Activated CD4-positive, alpha-beta T cell treated with anti-CD3 and anti-CD28 coated beads, Interleukin-2, amount 10 ng/mL, durations not matched to agents 24 days and 14 days (primary cell): ENCODE measurements around the gene GPC5. TPM values are rescaled to one million over a fixed set of nuclear protein-coding genes. Genes with fewer than 3 reads are reported as not detected.
"Not testable (repeated sequence)": the region's sequence is repeated elsewhere in the genome, so short reads cannot be mapped to it uniquely, and the experiment has no call there.

Experiments used
- DNase-seq: peaks from one replicate; pipeline ENCODE4 v3.0.0; 2022
- H3K27ac Mint-ChIP-seq: one replicate; pipeline ENCODE4 v1.8.0; 2022; ENCODE audit warnings: mild to moderate bottlenecking, mixed read lengths
- H3K27me3 Mint-ChIP-seq: one replicate; pipeline ENCODE4 v1.8.0; 2022; ENCODE audit warnings: mixed read lengths
- H3K36me3 Mint-ChIP-seq: one replicate; pipeline ENCODE4 v1.8.0; 2022; ENCODE audit warnings: low read depth, mild to moderate bottlenecking, mixed read lengths
- H3K4me1 Mint-ChIP-seq: one replicate; pipeline ENCODE4 v1.8.0; 2021; ENCODE audit warnings: mixed read lengths
- H3K4me3 Mint-ChIP-seq: one replicate; pipeline ENCODE4 v1.8.0; 2022; ENCODE audit warnings: mild to moderate bottlenecking, moderate library complexity, mixed read lengths
- H3K9me3 Mint-ChIP-seq: one replicate; pipeline ENCODE4 v1.8.0; 2021; ENCODE audit warnings: mixed read lengths
- intact Hi-C: fragments of 100-400 bp; cut with micrococcal nuclease; formaldehyde crosslinking; loops from one replicate; pipeline ENCODE4 v1.15.1; 2023
- total RNA-seq: library from RNA; stranded (reverse); gene quantifications from 2 replicates; pipeline ENCODE4 v1.2.3, GENCODE V29; 2022

Gene GPC5
- 0.07 TPM in 1 of 2 replicates, not detected in the other for total RNA-seq

DNA sequence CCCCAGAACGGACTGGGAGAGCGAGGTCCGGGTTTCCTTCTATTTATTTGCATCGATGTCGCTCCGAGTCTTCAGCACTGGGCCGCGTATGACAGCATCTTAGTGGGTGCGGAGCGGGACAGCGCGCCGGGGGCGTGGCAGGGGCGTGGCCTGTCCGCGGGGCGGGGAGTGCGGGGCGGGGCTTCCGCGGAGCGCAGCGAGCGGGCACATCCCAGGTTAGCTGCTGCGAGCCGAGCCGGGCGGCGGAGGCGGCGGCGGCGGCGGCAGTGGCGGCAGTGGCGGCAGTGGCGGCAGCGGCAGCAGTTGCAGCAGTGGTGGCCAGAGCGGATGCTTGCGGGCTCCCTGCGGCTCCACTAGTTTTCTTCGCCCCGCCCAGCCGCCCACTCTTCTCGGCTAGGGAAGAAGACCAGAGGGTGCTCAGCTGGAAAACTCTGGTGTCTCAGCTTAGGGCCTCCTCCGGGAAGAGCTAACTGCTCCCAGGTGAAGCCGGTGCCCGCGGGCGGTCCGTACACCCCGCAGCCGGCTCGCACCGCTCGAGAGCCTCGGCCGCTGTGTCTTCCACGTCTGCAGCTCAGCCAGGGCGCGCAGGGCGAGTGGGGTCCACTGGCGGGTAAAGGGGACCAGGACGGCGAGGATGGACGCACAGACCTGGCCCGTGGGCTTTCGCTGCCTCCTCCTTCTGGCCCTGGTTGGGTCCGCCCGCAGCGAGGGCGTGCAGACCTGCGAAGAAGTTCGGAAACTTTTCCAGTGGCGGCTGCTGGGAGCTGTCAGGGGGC, at the start of gene GPC5:
Gene GPC5 (plus strand): TSS at position 209 of the 776 bp plus-strand sequence.
- Mint-ChIP-seq H3K27ac (no peak within 1 kb of the TSS), H3K9me3 (no peaks in the 10 kb centered on the region), H3K36me3 (no peaks in the 10 kb centered on the region), H3K27me3 (peaks cover 77% of the 10 kb centered on the region), H3K4me3 (peak within 1 kb of the TSS; percentile 75), H3K4me1 (peaks cover 6% of the 10 kb centered on the region)
- DNase-seq, result peak; percentile 94
- intact Hi-C loops, result loop anchor here (1.0 kb wide), 1 partner anchor 51 kb away; the partner anchor contains the start of gene MIR17HG

DNA sequence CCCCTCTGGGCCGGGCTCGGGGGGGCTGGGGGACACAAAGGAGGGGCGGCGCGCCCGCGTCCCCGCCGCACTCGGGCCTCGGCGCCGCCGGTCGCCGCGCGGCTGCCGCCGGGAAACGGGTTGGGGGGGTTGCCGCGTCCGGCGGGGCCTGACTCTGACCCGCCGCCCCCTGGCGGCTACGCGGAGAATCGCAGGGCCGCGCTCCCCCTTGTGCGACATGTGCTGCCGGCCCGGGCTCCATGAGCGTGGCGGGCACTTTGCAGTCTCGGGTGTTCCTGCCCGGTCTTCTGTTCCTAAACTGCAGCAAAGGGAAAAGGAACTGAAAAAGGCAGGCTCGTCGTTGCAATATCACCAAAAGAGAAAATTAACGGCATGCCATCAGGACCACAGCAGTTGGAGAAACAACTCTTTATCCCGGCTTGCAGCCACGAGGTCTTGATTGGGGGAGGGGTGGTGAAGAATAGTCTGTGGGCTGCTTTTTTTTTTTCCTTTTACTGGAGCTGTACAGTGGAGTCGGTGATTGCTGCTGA, 49.5 kb upstream of the GPC5 start:
- peak; percentile 98 for DNase-seq
- intact Hi-C loops, result loop anchor here (1.0 to 2.0 kb wide), 3 partner anchors 9 to 36 kb away; no protein-coding TSS in a partner anchor
- Mint-ChIP-seq H3K9me3 (no peaks in the 10 kb centered on the region), H3K36me3 (peaks cover 48% of the 10 kb centered on the region), H3K4me1 (peaks cover 36% of the 10 kb centered on the region), H3K4me3 (peak overlapping the region; percentile 100), H3K27ac (peak overlapping the region; percentile 99), H3K27me3 (no peaks in the 10 kb centered on the region)

- Mint-ChIP-seq H3K36me3 (peaks cover 60% of the 10 kb centered on the region), H3K9me3 (no peaks in the 10 kb centered on the region), H3K27me3 (no peaks in the 10 kb centered on the region), H3K4me3 (peak overlapping the region; percentile 100), H3K27ac (peak overlapping the region; percentile 99), H3K4me1 (peaks cover 38% of the 10 kb centered on the region)
- intact Hi-C loops, result loop anchor here (1.0 to 2.0 kb wide), 3 partner anchors 8 to 37 kb away; no protein-coding TSS in a partner anchor
- DNase-seq, result no peak
Measured at GRCh38 chr13:91349992-91350911, 48.2 kb upstream of the GPC5 start.

DNA sequence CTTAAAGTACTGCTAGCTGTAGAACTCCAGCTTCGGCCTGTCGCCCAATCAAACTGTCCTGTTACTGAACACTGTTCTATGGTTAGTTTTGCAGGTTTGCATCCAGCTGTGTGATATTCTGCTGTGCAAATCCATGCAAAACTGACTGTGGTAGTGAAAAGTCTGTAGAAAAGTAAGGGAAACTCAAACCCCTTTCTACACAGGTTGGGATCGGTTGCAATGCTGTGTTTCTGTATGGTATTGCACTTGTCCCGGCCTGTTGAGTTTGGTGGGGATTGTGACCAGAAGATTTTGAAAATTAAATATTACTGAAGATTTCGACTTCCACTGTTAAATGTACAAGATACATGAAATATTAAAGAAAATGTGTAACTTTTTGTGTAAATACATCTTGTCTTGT, 47.3 kb upstream of the GPC5 start:
- DNase-seq, result no peak
- Mint-ChIP-seq H3K4me3 (peak overlapping the region; percentile 100), H3K9me3 (no peaks in the 10 kb centered on the region), H3K36me3 (peaks cover 69% of the 10 kb centered on the region), H3K27ac (no peak overlapping the region), H3K27me3 (no peaks in the 10 kb centered on the region), H3K4me1 (peaks cover 35% of the 10 kb centered on the region)
- intact Hi-C loops, result no loop called here

- Mint-ChIP-seq H3K4me3 (peak overlapping the region; percentile 100), H3K4me1 (peaks cover 32% of the 10 kb centered on the region), H3K27me3 (no peaks in the 10 kb centered on the region), H3K36me3 (peaks cover 78% of the 10 kb centered on the region), H3K27ac (no peak overlapping the region), H3K9me3 (no peaks in the 10 kb centered on the region)
- intact Hi-C loops, result no loop called here
- DNase-seq, result no peak
Measured at GRCh38 chr13:91351980-91352379, 46.4 kb upstream of the GPC5 start.

DNA sequence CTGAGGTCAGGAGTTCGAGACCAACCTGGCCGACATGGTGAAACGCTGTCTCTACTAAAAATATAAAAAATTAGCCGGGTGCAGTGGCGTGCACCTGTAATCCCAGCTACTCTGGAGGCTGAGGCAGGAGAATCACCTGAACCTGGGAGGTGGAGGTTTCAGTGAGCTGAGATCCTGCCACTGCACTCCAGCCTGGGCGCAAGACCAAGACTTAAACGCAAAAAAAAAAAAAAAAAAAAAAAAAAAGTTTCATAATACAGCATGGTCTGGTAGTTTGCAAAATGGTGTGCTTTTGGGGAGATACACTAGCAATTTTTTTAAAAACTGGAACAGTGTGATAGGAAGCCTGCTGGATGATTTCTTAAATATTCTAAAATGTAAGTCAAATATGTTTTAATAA, 45.5 kb upstream of the GPC5 start:
- DNase-seq, intact Hi-C loops, H3K9me3 Mint-ChIP-seq, H3K27me3 Mint-ChIP-seq, H3K27ac Mint-ChIP-seq: not testable (repeated sequence)
- H3K4me1 Mint-ChIP-seq, result peaks cover 34% of the 10 kb centered on the region
- peaks cover 87% of the 10 kb centered on the region for H3K36me3 Mint-ChIP-seq
- peak overlapping the region; percentile 38 for H3K4me3 Mint-ChIP-seq

- peaks cover 91% of the 10 kb centered on the region for H3K36me3 Mint-ChIP-seq
- no peak overlapping the region for H3K27ac Mint-ChIP-seq
- H3K4me3 Mint-ChIP-seq, result peak overlapping the region; percentile 38
Measured at GRCh38 chr13:91353494-91353893, 44.9 kb upstream of the GPC5 start.

DNA sequence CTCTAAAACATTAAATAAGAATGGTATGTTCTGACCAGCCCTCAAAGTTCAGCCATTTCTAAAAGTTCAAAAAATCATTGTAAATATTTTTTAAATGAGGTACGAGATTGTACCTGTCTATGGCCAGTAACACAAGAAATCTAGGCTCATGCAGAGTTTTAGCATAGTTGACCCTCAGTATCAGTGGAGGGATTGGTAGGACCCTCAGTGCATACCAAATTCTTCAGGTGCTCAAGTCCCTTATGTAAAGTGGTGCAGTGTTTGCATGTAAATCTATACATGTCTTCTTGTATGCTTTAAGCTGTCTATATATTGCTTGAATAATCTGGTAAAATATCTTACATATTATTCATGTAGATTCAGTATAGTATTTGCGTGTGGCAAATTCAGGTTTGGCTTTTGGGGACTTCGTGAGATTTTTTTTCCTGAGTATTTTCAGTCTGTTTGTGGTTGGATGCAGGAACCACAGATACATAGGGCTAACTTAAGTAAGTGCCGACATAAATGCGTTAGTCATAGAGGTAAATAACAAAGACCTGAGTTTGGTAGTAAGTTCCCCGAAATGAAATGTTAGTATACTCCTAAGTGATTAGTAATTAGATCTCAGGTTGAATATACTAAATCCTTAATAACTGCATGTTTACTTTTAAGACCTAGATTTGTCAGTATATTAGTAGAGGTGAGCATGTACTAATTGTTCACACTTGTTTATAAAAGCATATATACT, 43.2 kb upstream of the GPC5 start:
- intact Hi-C loops, result no loop called here
- peaks cover 32% of the 10 kb centered on the region for H3K4me1 Mint-ChIP-seq
- peaks cover 80% of the 10 kb centered on the region for H3K36me3 Mint-ChIP-seq
- H3K4me3 Mint-ChIP-seq, result no peak overlapping the region
- no peaks in the 10 kb centered on the region for H3K27me3 Mint-ChIP-seq
- H3K9me3 Mint-ChIP-seq, result no peaks in the 10 kb centered on the region
- H3K27ac Mint-ChIP-seq, result no peak overlapping the region
- DNase-seq, result no peak

More at GRCh38 chr13:91353494-91353893, 44.9 kb upstream of the GPC5 start:
- Mint-ChIP-seq H3K27me3 (no peaks in the 10 kb centered on the region), H3K9me3 (no peaks in the 10 kb centered on the region), H3K4me1 (peaks cover 37% of the 10 kb centered on the region)
- intact Hi-C loops, result no loop called here
- no peak for DNase-seq

- H3K36me3 Mint-ChIP-seq, result peaks cover 75% of the 10 kb centered on the region
Measured at GRCh38 chr13:91355826-91356710, 42.4 kb upstream of the GPC5 start.

DNA sequence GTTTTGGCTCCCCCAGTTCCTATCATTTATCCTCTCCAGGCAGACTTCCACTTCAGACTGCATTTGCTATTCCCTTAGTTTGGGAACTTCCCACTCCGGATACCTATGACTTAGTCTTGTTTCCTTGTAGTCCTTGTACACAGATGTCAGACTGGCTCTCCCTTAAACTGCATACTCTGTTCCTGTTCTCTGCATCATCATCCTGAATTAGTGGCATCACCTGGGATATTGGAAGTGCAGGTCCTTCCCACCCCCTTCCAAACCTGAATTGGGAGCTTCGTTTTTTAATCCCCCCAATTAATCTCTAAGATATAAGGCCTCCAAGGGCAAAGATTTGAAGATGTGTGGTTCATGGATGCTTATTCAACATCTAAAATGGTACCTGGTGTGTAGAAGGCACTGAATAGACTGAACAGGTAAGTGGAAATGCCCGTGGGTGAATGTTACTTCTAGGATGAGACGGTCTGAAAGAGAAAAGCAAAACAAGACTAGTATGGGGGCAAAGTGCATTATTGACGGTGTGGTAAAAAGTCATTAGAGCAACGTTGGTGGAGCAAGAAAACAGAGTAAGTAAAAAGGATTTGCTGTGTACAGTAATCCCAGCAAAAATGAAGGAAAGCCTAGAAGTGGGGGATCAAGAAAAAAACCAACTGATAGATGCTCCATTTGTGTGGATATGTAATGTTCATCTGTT, 41.4 kb upstream of the GPC5 start:
- DNase-seq, result no peak
- Mint-ChIP-seq H3K27me3 (no peaks in the 10 kb centered on the region), H3K4me3 (no peak overlapping the region), H3K27ac (no peak overlapping the region), H3K4me1 (peaks cover 22% of the 10 kb centered on the region), H3K36me3 (peaks cover 69% of the 10 kb centered on the region), H3K9me3 (no peaks in the 10 kb centered on the region)
- intact Hi-C loops, result no loop called here

More at GRCh38 chr13:91355826-91356710, 42.4 kb upstream of the GPC5 start:
- Mint-ChIP-seq H3K27ac (no peak overlapping the region), H3K9me3 (no peaks in the 10 kb centered on the region), H3K27me3 (no peaks in the 10 kb centered on the region), H3K4me1 (peaks cover 30% of the 10 kb centered on the region), H3K4me3 (no peak overlapping the region)
- intact Hi-C loops, result no loop called here
- DNase-seq, result no peak

GRCh38 chr13:91357613-91358386, 40.6 kb upstream of the GPC5 start:
- Mint-ChIP-seq H3K4me1 (peaks cover 20% of the 10 kb centered on the region), H3K9me3 (no peaks in the 10 kb centered on the region), H3K27ac (peak overlapping the region; percentile 41), H3K27me3 (no peaks in the 10 kb centered on the region), H3K4me3 (no peak overlapping the region), H3K36me3 (peaks cover 63% of the 10 kb centered on the region)
- no peak for DNase-seq
- intact Hi-C loops, result loop anchor here (1.0 kb wide), 1 partner anchor 8 kb away; no protein-coding TSS in a partner anchor
